GM12878 (cell line): ENCODE results near the gene JAG2. TPM values are rescaled to one million over a fixed set of nuclear protein-coding genes. Genes with fewer than 3 reads are reported as not detected.

ENCODE experiments used
- ATAC-seq: fragments of 200-7000 bp; cut with Tn5 transposase; 3 replicates; pipeline ENCODE4 v1.9.1; 2020; ENCODE audit warnings: mild to moderate bottlenecking, moderate library complexity
- BruUV-seq: library from RNA; stranded (reverse); fragments of 400-500 nt; replicated peaks from 2 replicates; lab custom pipeline; 2021; lab: Mats Ljungman, UMichigan
- CTCF ChIA-PET: fragments of 300-600 bp; sonication (Branson Sonifier 250); formaldehyde crosslinking; extraction: SDS; loops from one replicate; lab custom pipeline; 2021; ENCODE audit warnings: inconsistent platforms; lab: Yijun Ruan, JAX
- POLR2A ChIA-PET: fragments of 350-600 bp; formaldehyde crosslinking; extraction: SDS; loops from one replicate; lab custom pipeline; 2021; ENCODE audit warnings: inconsistent platforms; lab: Charles Lee
- RAD21 ChIA-PET: fragments of 300-600 bp; sonication (Branson Sonifier 250); formaldehyde crosslinking; loops from one replicate; lab custom pipeline; 2023; ENCODE audit warnings: antibody characterized with exemption; ENCODE audit not compliant: unreplicated experiment; lab: Charles Lee
- SMC1A ChIA-PET: fragments of 300-600 bp; sonication (Branson Sonifier 250); formaldehyde crosslinking; loops from one replicate; lab custom pipeline; 2023; ENCODE audit not compliant: unreplicated experiment, uncharacterized antibody; lab: Charles Lee
- DNase-seq: peaks from one replicate; pipeline ENCODE4 v3.0.0-alpha.2; 2011; ENCODE audit warnings: low read depth, low spot score
- FAIRE-seq: peaks from 3 replicates; lab custom pipeline; 2011; peaks lifted over from hg19 to GRCh38; lab: Jason Lieb, UNC
- H2AFZ ChIP-seq: 2 replicates; pipeline ENCODE4 v1.6.0; 2011; ENCODE audit warnings: low read depth, low read length, control low read depth; ENCODE audit not compliant: control insufficient read depth
- H3K27ac ChIP-seq: 2 replicates; pipeline ENCODE4 v1.5.1; 2011; ENCODE audit warnings: control low read depth; ENCODE audit not compliant: control insufficient read depth, insufficient read depth
- H3K27me3 ChIP-seq, 2 experiments: replicated peaks in 1 of 2; 2 replicates each; pipeline versions ENCODE4 v1.6.0 to v1.6.1; 2011; ENCODE audit warnings: low read length in 1 of 2; ENCODE audit not compliant: control insufficient read depth in 2 of 2, insufficient read depth in 2 of 2
- H3K36me3 ChIP-seq, 2 experiments: 2 replicates each; pipeline ENCODE4 v1.5.1; 2011; ENCODE audit warnings: low read length in 1 of 2; ENCODE audit not compliant: control insufficient read depth in 2 of 2, insufficient read depth in 2 of 2
- H3K4me1 ChIP-seq: 2 replicates; pipeline ENCODE4 v1.6.1; 2011; ENCODE audit warnings: mild to moderate bottlenecking, low read length, moderate library complexity, mixed read lengths; ENCODE audit not compliant: control insufficient read depth, insufficient read depth
- H3K4me2 ChIP-seq: 2 replicates; pipeline ENCODE4 v1.6.0; 2011; ENCODE audit warnings: control low read depth; ENCODE audit not compliant: control insufficient read depth, insufficient read depth
- H3K4me3 ChIP-seq: fragments of 200-600 bp; sonication (generic); 2 replicates; pipeline ENCODE4 v1.5.1; 2016
- H3K79me2 ChIP-seq: 2 replicates; pipeline ENCODE4 v1.6.0; 2011; ENCODE audit warnings: low read length; ENCODE audit not compliant: control insufficient read depth, insufficient read depth
- H3K9ac ChIP-seq: 2 replicates; pipeline ENCODE4 v1.8.0; 2011; ENCODE audit warnings: low read length, control low read depth, mixed read lengths; ENCODE audit not compliant: control insufficient read depth, insufficient read depth
- H3K9me3 ChIP-seq: replicated peaks from 3 replicates; pipeline ENCODE4 v1.5.1; 2011; ENCODE audit warnings: mild to moderate bottlenecking, low read length; ENCODE audit not compliant: control insufficient read depth, insufficient read depth
- H4K20me1 ChIP-seq: 2 replicates; pipeline ENCODE4 v1.6.0; 2011; ENCODE audit not compliant: control insufficient read depth, insufficient read depth
- CEBPB ChIP-seq, 2 experiments: fragments of 150-350 bp in 1 of 2; IDR thresholded peaks; 2 replicates each; pipeline ENCODE4 v1.6.1; 2012 to 2014; ENCODE audit warnings: low read depth in 2 of 2, low read length in 2 of 2, borderline replicate concordance in 1 of 2, inconsistent platforms in 1 of 2
- E4F1 ChIP-seq: fragments of 450-650 bp; IDR thresholded peaks from 2 replicates; pipeline ENCODE4 v1.6.1; 2018; ENCODE audit warnings: borderline replicate concordance, mild to moderate bottlenecking; ENCODE audit not compliant: partially characterized antibody
- EGR1 ChIP-seq, 2 experiments: IDR thresholded peaks; 1 replicate in 1 of 2; 2 replicates in 1 of 2; pipeline ENCODE4 v1.6.1; 2011 to 2012; ENCODE audit warnings: low read depth in 2 of 2, low read length in 2 of 2, borderline replicate concordance in 1 of 2, mild to moderate bottlenecking in 1 of 2, moderate library complexity in 1 of 2
- EP300 ChIP-seq, 2 experiments: fragments of 150-350 bp in 1 of 2; IDR thresholded peaks; 2 replicates each; pipeline ENCODE4 v1.6.1; 2011 to 2012; ENCODE audit warnings: low read depth in 2 of 2, low read length in 2 of 2, borderline replicate concordance in 1 of 2, improper control_type of control experiment in 1 of 2, inconsistent platforms in 1 of 2; ENCODE audit not compliant: control insufficient read depth in 1 of 2
- FOXM1 ChIP-seq: IDR thresholded peaks from 2 replicates; pipeline ENCODE4 v1.6.1; 2012; ENCODE audit warnings: low read depth, mild to moderate bottlenecking, inconsistent platforms, low read length, moderate library complexity
- NFYA ChIP-seq: IDR thresholded peaks from 2 replicates; pipeline ENCODE4 v1.6.1; 2011; ENCODE audit warnings: low read depth, mild to moderate bottlenecking, low read length, improper control_type of control experiment, borderline replicate concordance
- PAX8 ChIP-seq: fragments of 450-650 bp; IDR thresholded peaks from 2 replicates; pipeline ENCODE4 v1.6.1; 2017; ENCODE audit warnings: mild to moderate bottlenecking, moderate library complexity
- PML ChIP-seq: IDR thresholded peaks from 2 replicates; pipeline ENCODE4 v1.6.1; 2012; ENCODE audit warnings: low read length, inconsistent platforms
- POLR2A ChIP-seq: IDR thresholded peaks from 2 replicates; pipeline ENCODE4 v1.6.1; 2011; ENCODE audit warnings: low read depth, mild to moderate bottlenecking, low read length
- RBBP5 ChIP-seq: fragments of 200-600 bp; sonication (generic); conservative IDR thresholded peaks from 2 replicates; pipeline ENCODE4 v1.6.1; 2016
- TAF1 ChIP-seq: IDR thresholded peaks from 2 replicates; pipeline ENCODE4 v1.6.1; 2011; ENCODE audit warnings: mild to moderate bottlenecking, low read depth, low read length, borderline replicate concordance
- YY1 ChIP-seq: IDR thresholded peaks from 2 replicates; pipeline ENCODE4 v1.6.1; 2011; ENCODE audit warnings: low read depth, mild to moderate bottlenecking, low read length
- ZBTB4 ChIP-seq: fragments of 450-650 bp; formaldehyde crosslinking; IDR thresholded peaks from 2 replicates; pipeline ENCODE4 v1.4.0; 2022; ENCODE audit warnings: mild to moderate bottlenecking, moderate library complexity
- WGBS: methylation state at CpG from one replicate; pipeline ENCODE4 v1.1.6; 2016; ENCODE audit warnings: low lambda C conversion rate; ENCODE audit not compliant: insufficient replicate concordance, insufficient coverage; ENCODE audit errors: missing lambda C conversion rate; 5-methylcytosine and 5-hydroxymethylcytosine counted together
- in situ Hi-C: fragments of 300-500 bp; cut with MboI; formaldehyde crosslinking; loops from 9 replicates; pipeline ENCODE4 v1.14.3; 2018; ENCODE audit warnings: mixed read lengths
- intact Hi-C: fragments of 100-400 bp; cut with micrococcal nuclease; formaldehyde crosslinking; loops from one replicate; pipeline ENCODE4 v1.14.2; 2022; ENCODE audit not compliant: unreplicated experiment
- polyA plus RNA-seq, 11 experiments: library from polyadenylated mRNA; depleted of rRNA in 4 of 11; unstranded in 6 of 11; stranded (reverse) in 5 of 11; fragments of >200 nt; fragmentation: Nextera tagmentation in 4 of 11; fragmentation: Illumina TruSeq in 1 of 11; extraction: Ambion mirVana in 4 of 11; extraction: Trizol in 1 of 11; gene quantifications; 1 replicate in 1 of 11; 2 replicates in 10 of 11; pipeline versions ENCODE4 v1.2.1 to v1.2.3, GENCODE V29; 2011 to 2016; ENCODE audit warnings: inconsistent platforms in 2 of 11, missing spikeins in 2 of 11, low read depth in 1 of 11
- total RNA-seq, 4 experiments: library from RNA; depleted of rRNA in 3 of 4; stranded (reverse); fragments of >200 nt in 3 of 4; fragmentation: Illumina TruSeq in 1 of 4; extraction: Trizol in 1 of 4; gene quantifications; 2 replicates each; pipeline versions ENCODE4 v1.2.1 to v1.2.3, GENCODE V29; 2013 to 2021

Gene JAG2
- total and polyA plus RNA-seq, 10 of the 15 experiments (the other 5 are each of a cell fraction or from before 2014, with no cell fraction given) = 0.04 to 0.14 (median 0.06) TPM; not detected in 5

- TF ChIP-seq E4F1 (no peak), TAF1 (no peak), POLR2A (no peak), YY1 (no peak)
- TF ChIP-seq, all 136 proteins: peak for 0
Observed at GRCh38 chr14:105178868-105179140, 10.2 kb upstream of the JAG2 start (continued).

GRCh38 chr14:105178069-105178867 lies 9.7 kb upstream of the JAG2 start:
- ChIA-PET CTCF (no interaction called here), RAD21 (no interaction called here), SMC1A (no interaction called here), POLR2A (interaction anchor here (0.6 kb wide), 1 partner anchor 125 kb away, joined by 6 read pairs; no protein-coding TSS in a partner anchor)
- Histone ChIP-seq H2AFZ (no peak overlapping the region), H3K36me3 (no peaks in the 10 kb centered on the region), H3K9me3 (no peaks in the 10 kb centered on the region), H3K4me1 (peaks cover 8% of the 10 kb centered on the region), H4K20me1 (no peaks in the 10 kb centered on the region), H3K27me3 (peaks cover 0 to 2% of the 10 kb centered on the region in 2 experiments; a peak in 1 of 4 replicates), H3K4me3 (no peak overlapping the region), H3K4me2 (no peak overlapping the region), H3K9ac (no peak overlapping the region), H3K79me2 (no peaks in the 10 kb centered on the region), H3K27ac (no peak overlapping the region)
- in situ Hi-C loops = no loop called here
- intact Hi-C loops = no loop called here
- TF ChIP-seq NFYA (no peak), EGR1 (IDR thresholded peaks at IDR 0.05; ENCODE audit: borderline replicate concordance in 1 of 2, low read depth in 2 of 2, low read length in 2 of 2) (no peak), EP300 (IDR thresholded peaks at IDR 0.05; ENCODE audit: borderline replicate concordance in 1 of 2, control insufficient read depth in 1 of 2, low read depth in 2 of 2, low read length in 2 of 2) (no peak), ZBTB4 (CRISPR knock-in tag) (no peak), FOXM1 (no peak), RBBP5 (no peak), PML (no peak), PAX8 (no peak), CEBPB (IDR thresholded peaks at IDR 0.05; ENCODE audit: borderline replicate concordance in 1 of 2, low read depth in 2 of 2, low read length in 2 of 2) (no peak)
- FAIRE-seq (no peak), DNase-seq (no peak), ATAC-seq (no peak)
- BruUV-seq = no TSS peak
- 53% methylated on average over 17 of the region's 19 CpGs for WGBS
